IPS-NIHi7 (cell line): ENCODE results near the gene JAKMIP2.
"Not testable (repeated sequence)": the region's sequence is repeated elsewhere in the genome, so short reads cannot be mapped to it uniquely, and the experiment has no call there.

Experiments
- DNase-seq: peaks from one replicate; pipeline ENCODE4 v3.0.0; 2012; ENCODE audit warnings: mixed read lengths; ENCODE audit errors: extremely low spot score

The JAKMIP2 gene

GRCh38 chr5:147782110-147783028 lies at the start of gene JAKMIP2:
TSS of gene JAKMIP2 (minus strand) at chr5:147782728. CDS start at chr5:147671806, 110,922 bp downstream.
- peak; percentile 98 for DNase-seq

- DNase-seq, result no peak
Measured at GRCh38 chr5:147831465-147831864, 48.9 kb upstream of the JAKMIP2 start, which contains the start of gene SPINK1. TSS of gene SPINK1 (minus strand) at chr5:147831671. CDS start at chr5:147831577, 94 bp downstream.

- no peak for DNase-seq
Measured at GRCh38 chr5:147830035-147830434, 47.5 kb upstream of the JAKMIP2 start.

GRCh38 chr5:147827017-147827416 lies 44.5 kb upstream of the JAKMIP2 start:
- DNase-seq, result not testable (repeated sequence)

GRCh38 chr5:147826361-147826760 lies 43.8 kb upstream of the JAKMIP2 start:
- DNase-seq, result no peak

- DNase-seq, result peak; percentile 63
Measured at GRCh38 chr5:147822686-147823491, 40.4 kb upstream of the JAKMIP2 start.

GRCh38 chr5:147822222-147822621 lies 39.7 kb upstream of the JAKMIP2 start:
- DNase-seq, result not testable (repeated sequence)

GRCh38 chr5:147821766-147822165 lies 39.2 kb upstream of the JAKMIP2 start:
- no peak for DNase-seq

- no peak for DNase-seq
Measured at GRCh38 chr5:147819261-147819770, 36.8 kb upstream of the JAKMIP2 start.

GRCh38 chr5:147818290-147818689 lies 35.8 kb upstream of the JAKMIP2 start:
- peak; percentile 13 for DNase-seq

- no peak for DNase-seq
Measured at GRCh38 chr5:147813696-147814095, 31.2 kb upstream of the JAKMIP2 start.

- peak; percentile 17 for DNase-seq
Measured at GRCh38 chr5:147809830-147810666, 27.5 kb upstream of the JAKMIP2 start.

- no peak for DNase-seq
Measured at GRCh38 chr5:147805030-147805454, 22.5 kb upstream of the JAKMIP2 start.

GRCh38 chr5:147804334-147804733 lies 21.8 kb upstream of the JAKMIP2 start:
- no peak for DNase-seq

GRCh38 chr5:147803926-147804325 lies 21.4 kb upstream of the JAKMIP2 start:
- no peak for DNase-seq

GRCh38 chr5:147803161-147803560 lies 20.6 kb upstream of the JAKMIP2 start:
- not testable (repeated sequence) for DNase-seq

- no peak for DNase-seq
Measured at GRCh38 chr5:147801461-147801860, 18.9 kb upstream of the JAKMIP2 start.

- DNase-seq, result no peak
Measured at GRCh38 chr5:147800491-147800890, 18.0 kb upstream of the JAKMIP2 start.

- DNase-seq, result no peak
Measured at GRCh38 chr5:147796556-147797308, 14.2 kb upstream of the JAKMIP2 start.

- DNase-seq, result no peak
Measured at GRCh38 chr5:147791181-147791580, 8.7 kb upstream of the JAKMIP2 start.
